NCI-H146 treated with DMSO at 0.1 percent for 48 hours (cell line): Measurements from ENCODE around the gene NNAT.
"Not testable (repeated sequence)": the region's sequence is repeated elsewhere in the genome, so short reads cannot be mapped to it uniquely, and the experiment has no call there.

Experiments
- DNase-seq: peaks from one replicate; lab custom pipeline; 2025; ENCODE audit not compliant: unreplicated experiment; lab: John Stamatoyannopoulos, UW

NNAT gene

GRCh38 chr20:37521061-37521771 lies at the start of gene NNAT:
NNAT (plus strand) TSS chr20:37521250; CDS start chr20:37521332, 82 bp downstream.
- no peak for DNase-seq

- no peak for DNase-seq
Measured at GRCh38 chr20:37471741-37472235, 49.3 kb upstream of the NNAT start.

GRCh38 chr20:37472435-37472834 lies 48.6 kb upstream of the NNAT start:
- not testable (repeated sequence) for DNase-seq

GRCh38 chr20:37473249-37474000 lies 47.6 kb upstream of the NNAT start:
- DNase-seq = no peak

- no peak for DNase-seq
Measured at GRCh38 chr20:37474386-37474785, 46.7 kb upstream of the NNAT start.

- DNase-seq = no peak
Measured at GRCh38 chr20:37475252-37475651, 45.8 kb upstream of the NNAT start.

GRCh38 chr20:37477041-37477440 lies 44.0 kb upstream of the NNAT start:
- DNase-seq = no peak

- DNase-seq = no peak
Measured at GRCh38 chr20:37479266-37479665, 41.8 kb upstream of the NNAT start.

GRCh38 chr20:37479925-37480691 lies 40.9 kb upstream of the NNAT start:
- DNase-seq = no peak

GRCh38 chr20:37480919-37481318 lies 40.1 kb upstream of the NNAT start:
- DNase-seq = no peak

GRCh38 chr20:37481610-37482009 lies 39.4 kb upstream of the NNAT start:
- no peak for DNase-seq

- no peak for DNase-seq
Measured at GRCh38 chr20:37484331-37484730, 36.7 kb upstream of the NNAT start.

- not testable (repeated sequence) for DNase-seq
Measured at GRCh38 chr20:37486209-37486608, 34.8 kb upstream of the NNAT start.

- no peak for DNase-seq
Measured at GRCh38 chr20:37490663-37491350, 30.2 kb upstream of the NNAT start.

- DNase-seq = no peak
Measured at GRCh38 chr20:37492096-37492625, 28.9 kb upstream of the NNAT start.

- DNase-seq = no peak
Measured at GRCh38 chr20:37492945-37493344, 28.1 kb upstream of the NNAT start.

GRCh38 chr20:37494301-37494700 lies 26.7 kb upstream of the NNAT start:
- no peak for DNase-seq

GRCh38 chr20:37494796-37495195 lies 26.3 kb upstream of the NNAT start:
- no peak for DNase-seq

- DNase-seq = no peak
Measured at GRCh38 chr20:37498066-37498665, 22.9 kb upstream of the NNAT start.

- DNase-seq = peak; percentile 58
Measured at GRCh38 chr20:37500311-37500710, 20.7 kb upstream of the NNAT start.
